Skeletal muscle satellite cell (primary cell): ENCODE results near the gene MEIS2.

Source experiments
- H3K27me3 ChIP-seq: 2 replicates; pipeline ENCODE4 v1.7.0; 2013; ENCODE audit warnings: low read length; ENCODE audit not compliant: control insufficient read depth, insufficient read depth
- H3K36me3 ChIP-seq: 2 replicates; pipeline ENCODE4 v1.7.0; 2013; ENCODE audit warnings: mild to moderate bottlenecking, control low read depth, low read length; ENCODE audit not compliant: insufficient read depth
- H3K4me1 ChIP-seq: 2 replicates; pipeline ENCODE4 v1.7.0; 2013; ENCODE audit warnings: low read length; ENCODE audit not compliant: control insufficient read depth, insufficient read depth
- H3K4me2 ChIP-seq: 2 replicates; pipeline ENCODE4 v1.7.0; 2013; ENCODE audit warnings: mild to moderate bottlenecking, low read length
- H3K4me3 ChIP-seq: 2 replicates; pipeline ENCODE4 v1.7.0; 2013; ENCODE audit warnings: low read length
- H3K9ac ChIP-seq: 2 replicates; pipeline ENCODE4 v1.7.0; 2013; ENCODE audit warnings: mild to moderate bottlenecking, low read depth, low read length, moderate library complexity
- H3K9me3 ChIP-seq: replicated peaks from 2 replicates; pipeline ENCODE4 v1.7.0; 2013; ENCODE audit warnings: mild to moderate bottlenecking, control low read depth, low read length

The MEIS2 gene

GRCh38 chr15:36911322-36911944, 188.9 kb downstream of the MEIS2 start:
- Histone ChIP-seq H3K4me3 (no peak overlapping the region), H3K4me2 (no peak overlapping the region), H3K9me3 (no peaks in the 10 kb centered on the region), H3K9ac (no peak overlapping the region), H3K4me1 (no peaks in the 10 kb centered on the region), H3K27me3 (peaks cover 2% of the 10 kb centered on the region), H3K36me3 (no peaks in the 10 kb centered on the region)

GRCh38 chr15:36908991-36909390, 191.4 kb downstream of the MEIS2 start:
- no peak overlapping the region for H3K9ac ChIP-seq
- no peaks in the 10 kb centered on the region for H3K9me3 ChIP-seq
- H3K27me3 ChIP-seq: peaks cover 2% of the 10 kb centered on the region
- no peak overlapping the region for H3K4me2 ChIP-seq
- no peaks in the 10 kb centered on the region for H3K36me3 ChIP-seq
- no peak overlapping the region for H3K4me3 ChIP-seq
- no peaks in the 10 kb centered on the region for H3K4me1 ChIP-seq

GRCh38 chr15:36907295-36907694, 193.1 kb downstream of the MEIS2 start:
- Histone ChIP-seq H3K27me3 (peaks cover under 1% of the 10 kb centered on the region), H3K9me3 (no peaks in the 10 kb centered on the region), H3K4me2 (no peak overlapping the region), H3K4me1 (no peaks in the 10 kb centered on the region), H3K36me3 (no peaks in the 10 kb centered on the region), H3K9ac (no peak overlapping the region), H3K4me3 (no peak overlapping the region)

- no peaks in the 10 kb centered on the region for H3K36me3 ChIP-seq
- no peaks in the 10 kb centered on the region for H3K4me1 ChIP-seq
- no peak overlapping the region for H3K9ac ChIP-seq
- H3K27me3 ChIP-seq: peaks cover 5% of the 10 kb centered on the region
- H3K4me2 ChIP-seq: no peak overlapping the region
- H3K9me3 ChIP-seq: no peaks in the 10 kb centered on the region
- H3K4me3 ChIP-seq: no peak overlapping the region
Measured at GRCh38 chr15:36905908-36906307, 194.4 kb downstream of the MEIS2 start.

- Histone ChIP-seq H3K4me1 (no peaks in the 10 kb centered on the region), H3K9ac (no peak overlapping the region), H3K36me3 (no peaks in the 10 kb centered on the region), H3K4me2 (no peak overlapping the region), H3K9me3 (no peaks in the 10 kb centered on the region), H3K4me3 (no peak overlapping the region), H3K27me3 (peaks cover 5% of the 10 kb centered on the region)
Measured at GRCh38 chr15:36904715-36905114, 195.6 kb downstream of the MEIS2 start.

- H3K9ac ChIP-seq: no peak overlapping the region
- no peaks in the 10 kb centered on the region for H3K9me3 ChIP-seq
- no peaks in the 10 kb centered on the region for H3K36me3 ChIP-seq
- H3K4me1 ChIP-seq: no peaks in the 10 kb centered on the region
- H3K4me3 ChIP-seq: no peak overlapping the region
- H3K27me3 ChIP-seq: peaks cover 5% of the 10 kb centered on the region
- H3K4me2 ChIP-seq: no peak overlapping the region
Measured at GRCh38 chr15:36903922-36904556, 196.3 kb downstream of the MEIS2 start.

- Histone ChIP-seq H3K36me3 (no peaks in the 10 kb centered on the region), H3K4me1 (no peaks in the 10 kb centered on the region), H3K4me2 (no peak overlapping the region), H3K9me3 (no peaks in the 10 kb centered on the region), H3K9ac (no peak overlapping the region), H3K4me3 (no peak overlapping the region), H3K27me3 (peaks cover 5% of the 10 kb centered on the region)
Measured at GRCh38 chr15:36903195-36903594, 197.2 kb downstream of the MEIS2 start.

GRCh38 chr15:36901012-36901411, 199.3 kb downstream of the MEIS2 start:
- no peak overlapping the region for H3K4me2 ChIP-seq
- H3K36me3 ChIP-seq: no peaks in the 10 kb centered on the region
- no peak overlapping the region for H3K9ac ChIP-seq
- no peak overlapping the region for H3K4me3 ChIP-seq
- peaks cover 14% of the 10 kb centered on the region for H3K27me3 ChIP-seq
- no peaks in the 10 kb centered on the region for H3K4me1 ChIP-seq
- no peaks in the 10 kb centered on the region for H3K9me3 ChIP-seq

GRCh38 chr15:36899696-36900095, 200.7 kb downstream of the MEIS2 start:
- no peak overlapping the region for H3K4me2 ChIP-seq
- no peaks in the 10 kb centered on the region for H3K9me3 ChIP-seq
- peaks cover 14% of the 10 kb centered on the region for H3K27me3 ChIP-seq
- no peak overlapping the region for H3K9ac ChIP-seq
- H3K36me3 ChIP-seq: no peaks in the 10 kb centered on the region
- no peak overlapping the region for H3K4me3 ChIP-seq
- no peaks in the 10 kb centered on the region for H3K4me1 ChIP-seq

GRCh38 chr15:36898536-36899126, 201.7 kb downstream of the MEIS2 start:
- Histone ChIP-seq H3K27me3 (peaks cover 14% of the 10 kb centered on the region), H3K4me3 (no peak overlapping the region), H3K4me1 (no peaks in the 10 kb centered on the region), H3K9ac (no peak overlapping the region), H3K9me3 (no peaks in the 10 kb centered on the region), H3K4me2 (no peak overlapping the region), H3K36me3 (no peaks in the 10 kb centered on the region)

- Histone ChIP-seq H3K9me3 (no peaks in the 10 kb centered on the region), H3K27me3 (peaks cover 14% of the 10 kb centered on the region), H3K36me3 (no peaks in the 10 kb centered on the region), H3K4me1 (no peaks in the 10 kb centered on the region), H3K4me3 (no peak overlapping the region), H3K4me2 (no peak overlapping the region), H3K9ac (no peak overlapping the region)
Measured at GRCh38 chr15:36897834-36898233, 202.5 kb downstream of the MEIS2 start.

GRCh38 chr15:36896949-36897348, 203.4 kb downstream of the MEIS2 start:
- Histone ChIP-seq H3K27me3 (peaks cover 12% of the 10 kb centered on the region), H3K4me2 (no peak overlapping the region), H3K4me1 (no peaks in the 10 kb centered on the region)

More at GRCh38 chr15:36896949-36897348, 203.4 kb downstream of the MEIS2 start:
- H3K9ac ChIP-seq: no peak overlapping the region
- H3K9me3 ChIP-seq: no peaks in the 10 kb centered on the region
- no peaks in the 10 kb centered on the region for H3K36me3 ChIP-seq
- no peak overlapping the region for H3K4me3 ChIP-seq
